ENCODE data around the gene RASSF1.

RASSF1 gene

GRCh38 chr3:50345586-50346234 is 5.1 kb upstream of the RASSF1 start, which contains the start of gene ZMYND10:
Gene ZMYND10, minus strand, starts transcription at chr3:50345732. Its CDS starts 153 bp downstream, at chr3:50345579.
- in situ Hi-C loops (cut with MboI; ENCODE audit: low sequenced_read_pairs): loop anchor here (5.0 kb wide), 1 partner anchor 202 kb away; no protein-coding TSS in a partner anchor
- no peak for DNase-seq (ENCODE audit: low spot score in 2 of 2)
- Histone ChIP-seq H3K4me3 (no peak within 1 kb of the TSS), H3K4me1 (peaks cover 9% of the 10 kb centered on the region), H3K36me3 (replicated peaks) (peaks cover 18% of the 10 kb centered on the region), H3K27me3 (ENCODE audit: low read depth) (no peaks in the 10 kb centered on the region), H3K9me3 (no peaks in the 10 kb centered on the region)

- in situ Hi-C loops (cut with MboI; ENCODE audit: low sequenced_read_pairs): loop anchor here (5.0 kb wide), 1 partner anchor 202 kb away; no protein-coding TSS in a partner anchor
- no peak overlapping the region for H3K4me3 ChIP-seq
These were observed 4.4 kb upstream of the RASSF1 start for GRCh38 chr3:50345008-50345407.

GRCh38 chr3:50342813-50343633 is 2.4 kb upstream of the RASSF1 start:
- Histone ChIP-seq H3K36me3 (replicated peaks) (peaks cover 7% of the 10 kb centered on the region), H3K9me3 (no peaks in the 10 kb centered on the region), H3K4me3 (no peak overlapping the region), H3K27me3 (ENCODE audit: low read depth) (no peaks in the 10 kb centered on the region), H3K4me1 (peaks cover 9% of the 10 kb centered on the region)
- in situ Hi-C loops (cut with MboI; ENCODE audit: low sequenced_read_pairs): no loop called here
- peak in 1 of 2 experiments; percentile 19 for DNase-seq (ENCODE audit: low spot score in 2 of 2)

More at GRCh38 chr3:50345008-50345407, 4.4 kb upstream of the RASSF1 start:
- Histone ChIP-seq H3K36me3 (replicated peaks) (peaks cover 18% of the 10 kb centered on the region), H3K9me3 (no peaks in the 10 kb centered on the region), H3K4me1 (peaks cover 3% of the 10 kb centered on the region), H3K27me3 (ENCODE audit: low read depth) (no peaks in the 10 kb centered on the region)
- peak in 1 of 2 experiments; percentile 7 for DNase-seq (ENCODE audit: low spot score in 2 of 2)

GRCh38 chr3:50341996-50342650 is 1.5 kb upstream of the RASSF1 start:
- in situ Hi-C loops (cut with MboI; ENCODE audit: low sequenced_read_pairs): no loop called here
- H3K27me3 ChIP-seq (ENCODE audit: low read depth): no peaks in the 10 kb centered on the region
- no peak for DNase-seq (ENCODE audit: low spot score in 2 of 2)

GRCh38 chr3:50341537-50341936 is 901 bp upstream of the RASSF1 start:
- H3K27me3 ChIP-seq (ENCODE audit: low read depth): no peaks in the 10 kb centered on the region
- in situ Hi-C loops (cut with MboI; ENCODE audit: low sequenced_read_pairs): no loop called here
- H3K4me3 ChIP-seq: no peak overlapping the region
- H3K9me3 ChIP-seq: no peaks in the 10 kb centered on the region
- H3K36me3 ChIP-seq (replicated peaks): peaks cover 5% of the 10 kb centered on the region; the same call in 1 of the 2 replicates
- peaks cover 13% of the 10 kb centered on the region for H3K4me1 ChIP-seq
- DNase-seq (ENCODE audit: low spot score in 2 of 2): peak in 1 of 2 experiments; percentile 6

More at GRCh38 chr3:50341996-50342650, 1.5 kb upstream of the RASSF1 start:
- Histone ChIP-seq H3K4me3 (no peak overlapping the region), H3K9me3 (no peaks in the 10 kb centered on the region), H3K36me3 (replicated peaks) (no peaks in the 10 kb centered on the region), H3K4me1 (peaks cover 13% of the 10 kb centered on the region)

- in situ Hi-C loops (cut with MboI; ENCODE audit: low sequenced_read_pairs): no loop called here
- Histone ChIP-seq H3K9me3 (no peaks in the 10 kb centered on the region), H3K4me1 (peaks cover 22% of the 10 kb centered on the region), H3K27me3 (ENCODE audit: low read depth) (no peaks in the 10 kb centered on the region), H3K4me3 (no peak overlapping the region; the same call in 1 of the 2 replicates), H3K36me3 (replicated peaks) (peaks cover 11% of the 10 kb centered on the region; the same call in 1 of the 2 replicates)
- DNase-seq (ENCODE audit: low spot score in 2 of 2): no peak
These were observed 539 bp downstream of the RASSF1 start for GRCh38 chr3:50340147-50340447.

GRCh38 chr3:50339485-50340146 is 1.0 kb downstream of the RASSF1 start:
- H3K36me3 ChIP-seq (replicated peaks): peaks cover 12% of the 10 kb centered on the region; the same call in 1 of the 2 replicates
- peaks cover 24% of the 10 kb centered on the region for H3K4me1 ChIP-seq
- no peaks in the 10 kb centered on the region for H3K9me3 ChIP-seq
- H3K4me3 ChIP-seq: no peak overlapping the region; the same call in 1 of the 2 replicates
- in situ Hi-C loops (cut with MboI; ENCODE audit: low sequenced_read_pairs): no loop called here
- DNase-seq (ENCODE audit: low spot score in 2 of 2): no peak
- H3K27me3 ChIP-seq (ENCODE audit: low read depth): no peaks in the 10 kb centered on the region

GRCh38 chr3:50338965-50339364 is 1.7 kb downstream of the RASSF1 start:
- Histone ChIP-seq H3K36me3 (replicated peaks) (peaks cover 18% of the 10 kb centered on the region), H3K4me3 (no peak overlapping the region), H3K9me3 (no peaks in the 10 kb centered on the region), H3K4me1 (peaks cover 24% of the 10 kb centered on the region), H3K27me3 (ENCODE audit: low read depth) (no peaks in the 10 kb centered on the region)
- in situ Hi-C loops (cut with MboI; ENCODE audit: low sequenced_read_pairs): no loop called here
- DNase-seq (ENCODE audit: low spot score in 2 of 2): no peak

- Histone ChIP-seq H3K27me3 (ENCODE audit: low read depth) (no peaks in the 10 kb centered on the region), H3K4me1 (peaks cover 24% of the 10 kb centered on the region), H3K36me3 (replicated peaks) (peaks cover 23% of the 10 kb centered on the region), H3K4me3 (peak overlapping the region; percentile 87), H3K9me3 (no peaks in the 10 kb centered on the region)
- in situ Hi-C loops (cut with MboI; ENCODE audit: low sequenced_read_pairs): no loop called here
- peak; percentile 97 to 100 for DNase-seq (ENCODE audit: low spot score in 2 of 2)
These were observed 3.3 kb downstream of the RASSF1 start for GRCh38 chr3:50337175-50337861.

GRCh38 chr3:50336452-50337174 is 4.0 kb downstream of the RASSF1 start:
- Histone ChIP-seq H3K27me3 (ENCODE audit: low read depth) (no peaks in the 10 kb centered on the region), H3K4me3 (peak overlapping the region; percentile 87), H3K4me1 (peaks cover 24% of the 10 kb centered on the region), H3K9me3 (no peaks in the 10 kb centered on the region), H3K36me3 (replicated peaks) (peaks cover 30% of the 10 kb centered on the region)
- in situ Hi-C loops (cut with MboI; ENCODE audit: low sequenced_read_pairs): no loop called here
- DNase-seq (ENCODE audit: low spot score in 2 of 2): peak; percentile 21 to 38

- in situ Hi-C loops (cut with MboI; ENCODE audit: low sequenced_read_pairs): no loop called here
- Histone ChIP-seq H3K4me1 (peaks cover 24% of the 10 kb centered on the region), H3K4me3 (0 out of 2 replicates have a peak overlapping the region, but pooled peaks have one; percentile 3), H3K9me3 (no peaks in the 10 kb centered on the region), H3K27me3 (ENCODE audit: low read depth) (no peaks in the 10 kb centered on the region), H3K36me3 (replicated peaks) (peaks cover 51% of the 10 kb centered on the region)
- no peak for DNase-seq (ENCODE audit: low spot score in 2 of 2)
These were observed 6.1 kb downstream of the RASSF1 start for GRCh38 chr3:50334339-50335075.

Data from HAP-1 (cell line).